T-helper 2 cell (primary cell): ENCODE results near the gene SKIDA1.

ENCODE experiments used
- DNase-seq, 5 experiments: peaks; one replicate each; pipeline versions ENCODE4 v3.0.0 to v3.0.0-alpha.2; 2012 to 2022

Gene SKIDA1

GRCh38 chr10:21475393-21475792, 50.1 kb downstream of the SKIDA1 start:
- DNase-seq, result no peak

GRCh38 chr10:21473541-21473940, 51.9 kb downstream of the SKIDA1 start:
- no peak for DNase-seq

GRCh38 chr10:21473135-21473534, 52.3 kb downstream of the SKIDA1 start:
- DNase-seq, result no peak

- DNase-seq, result no peak
These were observed 57.4 kb downstream of the SKIDA1 start for GRCh38 chr10:21468086-21468485.

- DNase-seq, result no peak
These were observed 57.8 kb downstream of the SKIDA1 start for GRCh38 chr10:21467633-21468032.

GRCh38 chr10:21464134-21464533, 61.3 kb downstream of the SKIDA1 start:
- no peak for DNase-seq
